Nucleus accumbens (tissue), 56 donors: ENCODE measurements around the gene ASTL.
"Not testable (repeated sequence)": the region's sequence is repeated elsewhere in the genome, so short reads cannot be mapped to it uniquely, and the experiment has no call there.

ENCODE experiments used
- DNase-seq, 56 donors: peaks; one replicate each; lab custom pipeline; 2025; lab: John Stamatoyannopoulos, UW

The ASTL gene

GRCh38 chr2:96160366-96160765, 22.1 kb upstream of the ASTL start:
- DNase-seq = not testable (repeated sequence)

GRCh38 chr2:96159084-96159830, 21.0 kb upstream of the ASTL start:
- no peak for DNase-seq

GRCh38 chr2:96158554-96158940, 20.2 kb upstream of the ASTL start:
- no peak for DNase-seq

DNA sequence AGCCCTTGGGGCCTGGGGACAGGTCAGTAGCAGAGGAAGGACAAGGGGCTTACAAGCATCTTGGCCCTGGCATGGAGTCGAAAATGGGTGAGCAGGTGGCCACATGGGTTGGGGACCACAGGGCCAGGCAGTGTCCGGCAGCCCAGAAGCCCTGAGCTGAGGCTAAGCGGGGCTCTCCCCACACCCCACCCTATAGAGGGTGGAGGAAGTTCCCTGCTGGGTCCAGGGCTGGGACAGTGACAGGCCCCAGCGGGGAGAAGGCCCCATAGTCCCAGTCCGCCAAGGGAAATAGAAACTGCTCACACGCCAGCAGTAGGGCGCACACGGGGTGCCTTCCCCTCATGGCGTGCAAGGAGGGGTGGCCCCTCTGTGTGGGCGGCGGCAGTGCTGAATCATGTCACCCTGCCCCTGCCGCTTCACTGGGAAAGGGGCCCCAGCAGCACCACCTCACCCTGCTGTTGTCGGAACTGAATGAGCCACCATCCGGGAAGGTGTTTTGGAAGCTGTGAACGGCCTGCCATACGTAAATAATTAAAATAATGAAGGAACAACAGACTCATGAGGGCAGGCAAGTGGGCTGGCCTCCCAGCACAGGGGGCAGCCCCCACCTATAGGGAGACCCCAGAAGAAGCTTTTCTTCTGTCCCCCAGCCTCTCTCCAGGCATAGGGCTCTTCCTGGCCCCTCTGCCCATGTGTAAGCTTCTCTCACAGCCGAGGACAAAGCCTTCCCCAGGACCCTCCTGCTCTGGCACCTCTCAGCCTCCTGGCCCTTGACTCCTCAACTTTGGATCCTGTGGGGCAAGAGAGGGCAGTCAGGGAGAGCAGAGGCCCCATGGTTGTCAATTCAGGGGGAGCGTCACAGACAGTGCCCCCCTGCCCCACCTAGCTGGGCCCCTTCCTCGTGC, 19.6 kb upstream of the ASTL start:
- DNase-seq = no peak

- DNase-seq = no peak
These were observed 18.8 kb upstream of the ASTL start for GRCh38 chr2:96156926-96157648.

DNA sequence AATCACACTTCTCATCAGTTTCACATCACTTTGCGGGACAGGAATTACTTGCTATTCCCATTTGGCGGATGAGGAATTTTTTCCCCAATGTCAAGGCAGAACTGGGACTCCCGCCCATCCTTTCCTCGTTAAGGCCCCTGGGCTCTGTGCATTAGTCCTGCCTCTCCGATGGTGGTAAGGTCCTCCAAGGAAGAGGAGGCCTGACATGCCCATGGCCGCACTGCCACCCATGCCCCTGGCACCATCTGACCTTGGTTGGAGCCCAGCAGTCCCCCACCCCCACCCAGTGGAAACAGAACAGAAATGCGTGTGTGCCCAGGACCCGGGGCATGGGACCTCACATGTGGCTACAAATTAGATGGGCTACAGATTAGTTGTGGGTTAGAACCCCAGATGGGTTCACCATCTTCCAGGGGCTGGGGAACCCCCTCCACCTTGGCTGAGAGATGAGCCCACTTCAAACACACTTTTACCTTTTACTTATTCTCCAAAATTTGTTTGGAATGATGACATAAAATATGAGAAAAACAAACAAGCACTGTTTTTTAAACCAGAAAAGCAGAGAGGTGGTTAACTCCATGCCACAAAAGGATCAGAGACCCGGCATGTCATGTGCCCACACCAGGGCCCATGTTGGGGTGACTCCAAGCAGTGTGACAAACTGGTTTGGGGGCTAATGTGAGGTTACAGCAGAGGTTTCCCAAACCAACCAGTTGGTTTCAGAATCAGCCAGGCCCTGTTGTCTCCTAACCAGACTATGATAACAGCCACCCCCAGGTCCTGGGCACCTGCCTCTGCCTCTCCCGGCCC, 17.9 kb upstream of the ASTL start:
- DNase-seq = no peak

GRCh38 chr2:96154506-96155380, 16.4 kb upstream of the ASTL start:
- DNase-seq = no peak

GRCh38 chr2:96153991-96154431, 15.7 kb upstream of the ASTL start:
- DNase-seq = no peak

- no peak for DNase-seq
These were observed 15.0 kb upstream of the ASTL start for GRCh38 chr2:96153291-96153713.

- no peak for DNase-seq
These were observed 14.2 kb upstream of the ASTL start for GRCh38 chr2:96152304-96153161.

- DNase-seq = no peak
These were observed 13.4 kb upstream of the ASTL start for GRCh38 chr2:96151595-96152303.

DNA sequence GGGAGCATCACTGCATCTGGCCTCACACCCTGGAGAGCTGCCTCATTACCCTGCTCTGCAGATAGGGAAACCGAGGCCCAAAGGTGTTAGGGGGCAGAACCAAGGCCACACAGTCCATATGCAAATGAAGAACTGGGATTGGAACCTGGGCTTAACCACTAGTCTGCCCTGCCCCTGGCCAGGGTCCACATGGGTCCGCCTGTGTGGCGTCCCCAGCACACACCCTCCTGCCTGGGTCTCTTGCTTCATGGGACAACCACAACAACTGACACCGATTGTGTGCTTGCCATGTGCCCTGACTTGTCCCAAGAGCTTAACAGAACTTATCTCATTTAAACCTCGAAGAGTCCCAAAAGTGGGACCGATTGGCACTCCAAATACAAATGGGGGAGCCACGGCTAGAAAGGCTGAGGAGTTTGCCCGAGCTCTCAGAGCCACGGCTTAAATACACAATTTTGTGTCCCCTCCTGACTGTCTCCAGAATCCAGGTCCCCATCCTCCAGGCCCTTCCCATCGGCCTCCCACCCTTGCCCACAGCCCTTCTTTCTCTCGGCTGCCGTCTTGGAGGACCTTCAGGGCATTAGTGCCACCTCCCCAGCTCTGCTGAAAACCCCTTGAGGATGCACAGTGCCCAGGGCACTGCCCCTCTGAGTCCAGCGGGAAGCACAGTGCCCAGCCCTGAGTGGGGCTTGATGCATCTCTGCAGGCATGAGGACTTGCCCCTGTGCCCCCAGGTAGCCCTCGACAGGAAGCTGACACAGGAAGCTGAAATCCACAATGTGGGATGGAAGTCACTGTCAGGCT, 12.7 kb upstream of the ASTL start:
- no peak for DNase-seq

GRCh38 chr2:96150007-96150640, 11.8 kb upstream of the ASTL start:
- DNase-seq = no peak

- peak in 35 of 56 donors; percentile 10 to 83 (median 47) for DNase-seq
These were observed 10.3 kb upstream of the ASTL start for GRCh38 chr2:96148410-96149217.

DNA sequence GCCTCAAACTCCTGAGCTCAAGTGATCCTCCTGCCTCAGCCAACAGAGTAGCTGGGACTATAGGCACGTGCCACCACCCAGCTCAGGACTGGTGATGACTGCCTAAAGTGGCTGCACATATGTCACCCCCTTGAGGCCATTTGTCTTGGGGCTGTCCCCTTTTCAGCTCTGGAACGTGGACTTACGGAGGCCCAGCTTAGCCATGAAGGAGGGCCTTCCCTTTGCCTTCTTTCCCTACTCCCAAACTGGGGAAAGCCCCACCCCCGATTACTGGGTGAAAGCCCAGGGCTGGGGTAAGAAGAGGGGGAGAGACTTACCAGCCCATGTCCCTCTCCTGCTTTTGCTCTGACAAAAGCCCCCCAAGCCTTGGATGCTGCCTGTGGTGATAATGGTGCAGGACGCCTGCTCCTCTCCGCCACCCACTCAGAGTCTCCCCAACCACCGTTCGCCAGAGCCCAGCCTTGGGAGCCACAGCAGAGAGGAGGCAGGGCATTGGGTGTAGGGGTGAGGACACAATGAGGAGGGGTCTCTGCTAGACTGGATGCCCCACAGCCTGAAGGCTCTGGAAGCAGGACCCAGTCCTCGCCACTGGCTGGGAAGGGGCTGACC, 9.4 kb upstream of the ASTL start:
- no peak for DNase-seq
